ENCODE measurements around the gene NFE2L3. TPM values are rescaled to one million over a fixed set of nuclear protein-coding genes. Genes with fewer than 3 reads are reported as not detected.

Gene NFE2L3
- total RNA-seq, 1 donor from 2014 or later = 42.1 TPM

- Mint-ChIP-seq H3K9me3 (ENCODE audit: unreplicated experiment) (peaks cover 7% of the 10 kb centered on the region), H3K27me3 (ENCODE audit: unreplicated experiment) (peaks cover 8% of the 10 kb centered on the region), H3K4me3 (ENCODE audit: unreplicated experiment) (no peak overlapping the region), H3K4me1 (ENCODE audit: low read depth, unreplicated experiment) (peaks cover 2% of the 10 kb centered on the region), H3K27ac (ENCODE audit: unreplicated experiment) (no peak overlapping the region), H3K36me3 (ENCODE audit: unreplicated experiment) (no peaks in the 10 kb centered on the region)
- no peak for DNase-seq
- no peak for TF ChIP-seq CTCF (IDR thresholded peaks at IDR 0.05; ENCODE audit: partially characterized antibody, unreplicated experiment)
Observed at GRCh38 chr7:26178272-26178960, 26.4 kb downstream of the NFE2L3 start.

- Mint-ChIP-seq H3K27me3 (ENCODE audit: unreplicated experiment) (peaks cover 5% of the 10 kb centered on the region), H3K9me3 (ENCODE audit: unreplicated experiment) (peaks cover 8% of the 10 kb centered on the region), H3K36me3 (ENCODE audit: unreplicated experiment) (no peaks in the 10 kb centered on the region), H3K4me3 (ENCODE audit: unreplicated experiment) (no peak overlapping the region), H3K27ac (ENCODE audit: unreplicated experiment) (no peak overlapping the region), H3K4me1 (ENCODE audit: low read depth, unreplicated experiment) (peaks cover 2% of the 10 kb centered on the region)
- DNase-seq = no peak
- TF ChIP-seq CTCF (IDR thresholded peaks at IDR 0.05; ENCODE audit: partially characterized antibody, unreplicated experiment) = no peak
Observed at GRCh38 chr7:26179422-26179821, 27.4 kb downstream of the NFE2L3 start.

GRCh38 chr7:26179826-26180497 lies 28.0 kb downstream of the NFE2L3 start:
- peaks cover 5% of the 10 kb centered on the region for H3K27me3 Mint-ChIP-seq (ENCODE audit: unreplicated experiment)
- peaks cover 10% of the 10 kb centered on the region for H3K9me3 Mint-ChIP-seq (ENCODE audit: unreplicated experiment)
- no peak overlapping the region for H3K27ac Mint-ChIP-seq (ENCODE audit: unreplicated experiment)
- DNase-seq = no peak
- no peak overlapping the region for H3K4me3 Mint-ChIP-seq (ENCODE audit: unreplicated experiment)
- no peak for TF ChIP-seq CTCF (IDR thresholded peaks at IDR 0.05; ENCODE audit: partially characterized antibody, unreplicated experiment)
- H3K36me3 Mint-ChIP-seq (ENCODE audit: unreplicated experiment) = no peaks in the 10 kb centered on the region
- H3K4me1 Mint-ChIP-seq (ENCODE audit: low read depth, unreplicated experiment) = peaks cover 2% of the 10 kb centered on the region

GRCh38 chr7:26180792-26181198 lies 28.8 kb downstream of the NFE2L3 start:
- Mint-ChIP-seq H3K4me1 (ENCODE audit: low read depth, unreplicated experiment) (peaks cover 2% of the 10 kb centered on the region), H3K9me3 (ENCODE audit: unreplicated experiment) (peaks cover 10% of the 10 kb centered on the region), H3K4me3 (ENCODE audit: unreplicated experiment) (no peak overlapping the region), H3K27ac (ENCODE audit: unreplicated experiment) (no peak overlapping the region), H3K27me3 (ENCODE audit: unreplicated experiment) (peaks cover 5% of the 10 kb centered on the region), H3K36me3 (ENCODE audit: unreplicated experiment) (no peaks in the 10 kb centered on the region)
- no peak for DNase-seq
- no peak for TF ChIP-seq CTCF (IDR thresholded peaks at IDR 0.05; ENCODE audit: partially characterized antibody, unreplicated experiment)
